ENCODE results near the gene LGALSL.

The LGALSL gene

DNA sequence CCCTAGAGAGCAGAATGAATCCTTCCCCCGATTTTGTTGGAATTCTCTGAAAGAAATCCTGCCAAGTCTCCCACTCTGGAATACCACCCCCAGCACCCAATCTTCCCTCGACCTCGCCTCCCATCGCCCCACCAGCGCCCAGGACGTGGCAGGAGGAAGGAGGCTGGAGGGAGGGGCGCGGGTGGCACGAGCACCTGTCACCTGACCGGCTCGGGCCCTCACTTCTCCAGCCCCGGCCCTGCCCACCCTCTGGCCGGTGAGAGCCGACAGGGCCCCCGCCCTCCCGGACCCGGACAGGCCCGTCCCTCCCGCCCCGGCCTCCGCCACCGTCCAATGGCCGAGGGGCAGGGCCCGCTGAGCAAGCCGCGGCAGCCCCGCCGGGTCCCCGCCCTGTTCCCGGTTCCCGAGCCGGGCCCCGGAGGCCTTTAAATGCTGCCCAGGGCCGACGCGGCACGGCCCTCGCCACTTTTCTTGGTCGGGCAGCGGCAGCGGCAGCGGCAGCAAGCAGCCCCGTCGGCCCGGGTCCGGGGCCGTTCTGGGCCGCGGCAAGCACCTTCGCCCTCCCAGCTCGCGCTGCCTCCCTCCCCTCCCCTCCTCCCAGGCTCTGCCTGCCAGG is at the start of gene LGALSL:
TSS of gene LGALSL (plus strand) at position 393 of the 616 bp plus-strand sequence. CDS start 384 bp downstream, outside the sequence.
- no peak for DNase-seq

DNA sequence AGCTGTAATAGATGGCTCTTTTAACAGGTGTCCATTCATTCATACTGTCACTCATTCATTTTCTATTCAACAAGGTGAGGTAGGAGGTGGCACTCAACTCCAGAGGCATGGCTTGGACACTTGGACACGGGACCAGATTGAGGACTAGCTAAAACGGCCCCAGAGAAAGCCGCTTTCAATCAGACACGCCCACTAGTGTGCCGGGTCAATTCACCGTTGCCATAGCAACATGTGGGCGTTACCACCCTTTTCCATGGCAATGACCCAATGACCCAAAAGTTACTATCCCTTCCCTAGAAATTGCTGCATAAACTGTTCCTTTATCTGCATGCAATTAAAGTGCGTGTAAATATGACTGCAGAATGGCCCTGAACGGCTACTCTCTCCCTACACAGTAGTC is 49.2 kb upstream of the LGALSL start:
- DNase-seq = no peak

DNA sequence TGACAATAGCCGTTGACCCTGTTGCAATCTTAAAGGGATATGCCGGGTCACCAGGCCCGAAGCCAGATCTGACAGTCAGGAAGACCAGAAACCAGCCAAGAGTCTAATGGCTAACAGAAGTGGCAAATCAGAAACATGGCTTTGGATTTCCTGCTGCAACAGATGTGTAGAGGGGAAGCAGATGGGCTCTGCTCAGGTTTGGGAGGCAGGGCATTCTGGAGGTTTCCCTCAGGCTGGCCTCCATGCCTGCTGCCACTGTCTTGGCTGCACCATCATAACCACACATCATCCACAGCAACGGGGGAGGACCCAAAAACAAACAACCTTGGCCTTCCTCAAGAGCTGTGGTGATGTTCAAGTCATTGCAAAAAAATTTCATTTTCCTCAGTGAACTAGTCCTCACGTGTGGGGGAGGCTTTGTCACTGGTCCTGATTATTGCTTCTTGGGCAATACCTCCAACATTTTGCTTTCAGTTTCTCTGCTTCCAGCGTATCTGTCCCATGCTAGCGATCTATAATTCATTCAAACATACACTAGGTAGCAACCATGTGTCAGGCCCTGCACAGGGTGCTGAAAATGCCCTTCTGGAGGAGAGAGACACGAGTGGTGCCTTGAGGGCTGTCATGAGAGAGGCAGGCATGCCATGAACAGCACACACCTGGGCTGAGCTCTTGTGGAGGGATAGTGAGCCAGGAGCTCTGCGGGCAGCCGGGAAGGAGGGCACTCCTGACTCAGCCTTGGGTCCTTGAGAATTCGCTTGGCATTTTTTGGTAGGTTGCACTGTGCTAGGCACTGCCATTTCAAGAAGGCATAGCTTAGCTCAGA is 48.2 kb upstream of the LGALSL start:
- no peak for DNase-seq

DNA sequence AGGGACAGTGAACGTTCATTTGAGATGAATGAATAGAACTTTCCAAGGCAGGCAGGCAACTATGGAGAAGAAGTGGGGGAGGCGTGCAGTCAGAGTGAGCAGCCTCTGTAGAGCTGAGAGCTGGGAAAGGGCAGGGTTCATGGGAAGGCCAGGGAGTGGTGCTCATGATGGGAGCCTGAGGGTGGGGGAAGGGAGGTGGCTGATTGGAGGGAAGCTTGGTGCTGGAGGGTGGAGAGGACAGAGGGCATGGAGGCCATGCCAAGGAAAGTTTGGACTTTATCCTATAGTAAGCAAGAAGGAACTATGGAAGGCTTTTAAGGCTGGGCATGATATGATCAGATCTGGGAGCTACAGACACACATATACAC is 47.6 kb upstream of the LGALSL start:
- no peak for DNase-seq

DNA sequence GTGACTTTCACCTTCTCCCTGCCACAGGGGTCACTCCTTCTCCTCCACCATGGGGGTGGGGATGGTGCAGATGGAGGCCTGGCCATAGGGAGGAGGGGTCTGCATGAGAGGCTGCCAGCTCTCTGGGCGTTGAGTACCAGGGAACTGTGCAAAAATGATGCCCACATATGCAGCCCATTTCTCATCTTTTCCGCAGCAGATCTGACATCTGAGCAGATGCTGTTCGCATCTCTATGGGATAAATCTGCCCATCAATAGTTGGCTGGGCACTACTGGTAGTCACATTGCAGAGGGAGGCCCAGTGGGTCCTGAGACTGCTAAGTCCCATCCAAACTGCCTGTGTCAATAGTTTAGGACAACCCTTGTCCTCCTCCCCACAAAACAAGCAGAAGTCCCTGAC is 45.9 kb upstream of the LGALSL start:
- no peak for DNase-seq

DNA sequence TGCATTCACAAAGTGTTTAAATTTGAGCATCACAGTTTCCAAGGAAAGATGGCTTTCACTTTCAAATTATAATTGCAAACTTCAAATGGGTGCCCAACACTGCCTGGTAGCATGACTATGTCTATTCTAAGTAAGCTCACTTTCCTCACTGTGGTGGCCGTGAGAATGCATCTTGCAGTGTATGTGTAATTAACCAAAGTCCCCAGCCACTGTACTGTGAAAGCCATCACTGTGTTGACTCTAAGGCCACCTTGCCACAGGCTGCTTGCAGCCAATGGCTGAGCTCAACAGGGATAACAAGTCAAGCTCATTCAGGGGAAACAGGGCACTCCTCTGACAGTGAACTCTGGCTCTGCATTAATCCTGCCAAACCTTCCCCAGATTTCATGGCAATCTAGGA is 43.3 kb upstream of the LGALSL start:
- no peak for DNase-seq

DNA sequence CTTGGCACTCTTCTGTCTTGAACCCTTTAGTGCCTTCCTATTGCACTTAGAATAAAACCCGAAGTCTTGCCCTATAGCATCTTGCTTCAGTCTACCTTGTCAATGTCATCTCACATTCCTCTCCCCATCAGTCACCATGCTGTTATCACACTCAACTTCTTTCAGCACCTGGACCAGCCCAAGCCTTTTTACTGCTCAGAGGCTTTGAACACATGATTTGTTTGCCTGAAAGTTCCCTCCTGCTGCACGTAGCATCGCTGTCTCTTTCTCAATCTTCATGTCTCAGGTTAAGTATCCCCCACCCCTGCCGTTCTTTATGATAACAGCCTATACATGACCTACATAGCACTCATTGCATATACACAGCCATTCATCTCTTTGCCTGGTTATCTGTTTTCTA is 41.3 kb upstream of the LGALSL start:
- no peak for DNase-seq

DNA sequence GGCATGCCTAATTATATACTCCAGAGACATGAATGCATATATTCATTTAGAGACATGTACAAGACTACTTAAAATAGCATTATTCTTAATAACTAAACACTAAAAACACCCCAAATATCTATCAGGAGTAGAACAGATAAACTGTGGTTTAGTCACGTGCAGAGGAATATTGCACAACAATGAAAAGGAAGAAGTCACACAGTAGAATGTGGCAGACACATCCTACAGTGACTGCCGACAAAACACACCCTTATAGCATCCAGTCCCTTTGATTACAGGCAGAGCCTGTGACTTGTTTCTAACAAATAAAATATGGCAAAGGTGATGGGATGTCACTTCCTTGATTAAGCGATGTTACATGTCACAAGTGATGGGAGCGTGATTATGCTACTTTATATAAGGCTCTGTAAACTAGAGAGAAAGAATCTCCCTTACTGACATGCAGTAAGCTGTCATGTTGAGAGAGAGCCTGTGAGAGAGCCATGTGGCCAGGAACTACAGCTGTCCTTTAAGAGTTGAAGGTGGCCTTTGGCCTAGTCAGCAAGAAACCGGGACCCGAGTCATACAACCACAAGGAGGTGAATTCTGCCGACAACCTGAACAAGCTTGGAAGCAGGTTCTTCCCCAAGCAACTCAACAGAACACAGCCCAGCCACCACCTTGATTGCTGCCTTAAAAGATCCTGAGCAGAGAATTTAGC is 39.1 kb upstream of the LGALSL start:
- no peak for DNase-seq

DNA sequence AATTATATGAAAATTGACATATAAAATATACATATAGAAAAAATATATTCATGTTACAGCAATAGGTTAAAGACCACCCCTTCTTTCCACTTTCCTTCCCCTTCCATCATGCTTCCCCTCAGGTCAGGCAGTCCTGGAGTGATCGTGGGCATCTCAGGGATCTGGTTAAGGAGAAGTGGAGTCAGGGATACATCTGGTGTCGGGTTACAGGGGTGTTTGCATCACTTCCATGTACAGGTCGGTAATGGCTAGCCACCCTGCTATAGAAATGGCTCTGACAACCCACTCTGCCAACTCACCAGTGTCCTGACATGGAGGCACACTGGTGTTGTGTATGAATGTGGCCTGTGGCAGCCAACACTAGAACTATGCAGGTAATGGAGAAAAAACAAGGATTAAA is 36.3 kb upstream of the LGALSL start:
- DNase-seq = no peak

DNA sequence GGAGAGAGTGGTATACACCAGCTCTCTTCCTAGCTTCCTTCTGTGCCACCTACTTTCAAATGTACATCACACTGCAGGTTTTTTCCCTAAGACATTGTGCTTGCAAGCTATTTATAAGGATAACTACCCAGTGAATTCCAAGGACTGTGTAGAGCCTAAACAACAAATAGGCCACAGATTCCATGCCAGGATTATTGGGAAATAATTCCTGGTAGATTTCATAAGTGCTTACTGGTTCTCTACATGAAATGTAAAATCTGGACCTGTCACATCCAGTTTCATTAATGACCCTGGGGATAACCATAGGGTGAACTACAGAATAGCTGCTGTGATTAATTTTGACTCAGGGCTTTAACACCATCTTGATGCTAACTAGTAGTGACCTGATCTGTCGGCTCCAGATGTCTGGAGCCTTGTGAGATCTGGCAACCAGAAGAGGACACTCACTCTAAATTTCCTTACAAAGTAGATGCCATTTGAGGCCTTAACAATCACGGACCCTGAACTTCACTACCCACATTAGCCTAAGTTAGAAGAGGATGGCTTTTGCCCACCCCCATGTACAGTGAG is 34.3 kb upstream of the LGALSL start:
- DNase-seq = no peak

DNA sequence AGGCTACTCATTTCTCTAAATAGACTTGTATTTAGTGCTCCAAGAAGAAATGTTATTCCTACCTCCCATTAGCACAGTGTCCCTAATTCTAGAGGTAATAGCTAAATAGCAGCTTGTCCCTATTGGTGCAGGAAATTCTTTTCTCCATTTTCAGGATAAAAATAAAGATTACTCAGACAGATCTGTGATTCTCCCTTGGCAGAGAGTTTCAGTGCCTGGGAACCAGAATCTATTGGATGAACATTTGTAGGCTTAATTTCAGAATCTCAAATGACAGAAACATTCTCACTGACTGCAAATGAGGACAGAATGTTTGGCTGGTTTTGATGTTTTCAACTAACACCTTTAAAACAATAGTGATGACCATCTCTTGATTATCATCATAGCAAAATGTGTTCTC is 33.3 kb upstream of the LGALSL start:
- DNase-seq = no peak

DNA sequence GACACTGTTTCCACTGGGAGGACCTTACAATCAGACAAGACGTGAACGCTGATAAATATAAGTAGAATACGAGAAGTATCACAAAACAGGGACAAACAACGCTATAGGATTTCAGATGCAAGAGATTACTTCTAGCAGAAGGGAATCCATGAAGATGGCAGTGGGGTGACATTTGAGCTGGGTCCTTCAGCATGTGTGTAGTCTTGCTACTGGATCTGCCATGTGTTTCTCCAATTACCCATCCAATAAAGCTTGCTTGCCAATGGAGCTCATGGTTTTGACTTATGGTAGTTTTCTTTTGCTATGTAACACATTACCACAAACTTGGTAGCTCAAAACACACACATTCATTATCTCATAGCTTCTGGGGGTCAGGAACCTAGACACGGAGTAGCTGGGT is 32.8 kb upstream of the LGALSL start:
- DNase-seq = no peak

DNA sequence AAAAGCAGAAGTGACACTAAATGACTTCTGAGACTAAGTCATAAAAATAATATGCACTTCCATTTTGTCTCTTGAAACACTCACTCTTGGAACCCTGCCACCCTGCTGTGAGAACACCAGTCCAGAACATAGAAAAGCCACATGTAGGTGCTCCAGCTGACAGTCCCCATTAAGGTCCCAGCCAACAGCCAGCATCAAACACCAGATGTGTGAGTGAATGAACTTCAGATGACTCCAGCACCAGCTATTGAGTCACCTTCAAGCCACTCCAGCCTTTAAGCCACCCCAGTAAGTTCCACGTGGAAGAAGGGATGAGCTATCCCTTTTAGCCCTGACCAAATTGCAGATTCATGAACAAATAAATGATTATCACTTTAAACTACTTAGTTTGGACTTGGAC is 31.5 kb upstream of the LGALSL start:
- DNase-seq = no peak

DNA sequence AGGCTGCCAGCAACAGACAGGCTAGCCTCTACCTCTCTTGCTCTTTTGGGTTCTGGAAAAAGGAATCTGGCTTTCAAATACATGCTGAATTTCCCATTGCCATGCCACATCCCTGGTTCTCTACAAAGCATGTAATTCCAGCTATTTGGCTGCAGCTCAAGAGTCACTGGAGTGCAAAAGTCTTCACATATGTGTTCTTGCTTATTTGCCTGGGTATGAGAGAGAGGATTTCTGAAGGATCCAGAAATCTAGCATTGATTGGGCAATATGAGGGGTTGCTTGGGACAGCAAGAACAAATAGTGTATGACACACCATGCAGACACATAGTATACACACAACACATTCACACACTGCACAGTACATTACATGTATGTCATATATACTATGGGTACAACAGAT is 30.7 kb upstream of the LGALSL start:
- no peak for DNase-seq

DNA sequence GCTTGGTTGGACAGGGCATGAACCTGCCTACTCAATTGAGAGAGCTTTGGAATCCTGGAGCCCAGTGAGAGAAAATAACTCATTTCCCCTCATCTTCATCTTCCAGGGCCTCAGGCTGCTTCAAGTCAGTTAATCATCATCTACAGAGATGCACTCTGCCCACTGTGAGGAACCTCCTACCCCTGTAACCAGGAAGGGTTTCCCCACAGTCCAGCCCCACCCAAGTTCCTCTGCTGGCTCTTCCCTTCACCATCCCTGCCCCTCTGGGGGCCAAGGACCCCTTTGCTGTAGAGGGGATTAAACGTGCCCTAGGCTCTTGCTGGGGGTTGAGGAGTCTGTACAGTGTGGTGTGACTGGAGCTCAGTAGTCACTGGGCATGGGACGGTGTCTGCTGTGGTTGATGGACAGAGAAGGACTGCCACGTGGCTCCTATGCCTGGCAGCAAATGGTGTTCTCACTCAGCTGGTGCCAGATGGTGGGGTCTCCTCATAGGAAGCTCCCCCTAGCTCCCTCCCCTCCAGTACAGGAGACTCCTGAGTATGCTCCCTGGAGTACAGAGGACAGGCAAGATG is 29.5 kb upstream of the LGALSL start:
- no peak for DNase-seq

DNA sequence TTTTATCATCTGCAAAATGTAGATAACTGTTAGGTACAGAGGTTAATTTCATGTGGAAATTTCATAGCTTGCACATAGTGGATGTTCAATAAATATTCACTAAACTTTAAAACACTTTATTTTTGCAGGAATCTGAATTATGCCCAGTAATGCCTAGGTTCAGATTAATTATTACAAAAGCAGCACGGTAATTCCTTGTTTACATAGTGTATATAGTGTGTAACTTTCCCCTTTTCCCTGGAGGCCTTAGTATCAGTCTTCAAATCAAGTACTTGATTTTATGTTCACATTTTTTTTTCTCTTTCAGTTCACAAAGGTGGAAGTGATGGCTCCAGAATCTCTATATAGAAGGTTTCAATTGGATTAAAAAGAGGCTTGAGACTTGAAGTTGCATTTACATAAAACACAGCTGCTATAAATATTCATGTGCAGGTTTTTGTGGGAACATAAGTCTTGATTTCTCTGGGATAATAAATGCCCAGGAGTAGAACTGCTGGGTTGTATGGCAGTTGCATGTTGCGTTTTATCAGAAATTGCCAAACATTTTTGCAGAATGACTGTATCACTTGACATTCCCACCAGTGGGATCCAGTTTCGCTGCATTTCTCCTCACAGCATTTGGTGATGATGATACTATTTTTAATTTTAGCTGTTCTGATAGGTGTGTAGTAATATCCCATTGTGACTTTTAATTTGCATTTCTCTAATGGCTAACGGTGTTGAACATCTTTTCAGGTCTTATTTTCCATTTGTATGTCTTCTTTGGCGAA is 27.6 kb upstream of the LGALSL start:
- DNase-seq = no peak

DNA sequence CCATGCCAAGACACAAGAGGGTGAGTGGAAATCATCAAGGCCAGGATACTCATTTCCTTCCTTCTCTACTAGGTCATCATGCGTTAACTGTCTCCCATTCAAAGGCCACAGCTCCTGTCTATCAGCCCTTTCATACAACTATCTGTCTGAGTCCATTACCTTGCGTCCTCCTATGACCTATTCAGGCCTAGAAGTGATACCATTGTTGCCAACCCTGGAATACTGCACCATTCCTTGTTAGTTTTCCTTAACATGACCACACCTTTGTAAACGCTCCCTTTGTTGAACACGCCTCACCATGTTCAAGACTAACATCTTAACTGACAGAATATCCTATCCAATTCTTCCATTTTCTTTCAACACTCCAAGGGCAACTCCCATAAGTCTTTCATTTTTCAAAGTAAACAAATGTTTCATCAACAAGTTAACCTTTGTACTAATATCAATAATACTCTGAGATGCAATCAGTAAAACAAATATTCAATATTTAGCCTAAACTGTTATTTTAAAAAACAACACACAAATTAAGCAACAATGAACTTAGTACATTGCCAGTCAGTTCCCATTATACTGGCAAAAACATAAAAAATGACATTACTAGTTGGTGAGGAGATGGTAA is 19.8 kb upstream of the LGALSL start:
- DNase-seq = no peak

DNA sequence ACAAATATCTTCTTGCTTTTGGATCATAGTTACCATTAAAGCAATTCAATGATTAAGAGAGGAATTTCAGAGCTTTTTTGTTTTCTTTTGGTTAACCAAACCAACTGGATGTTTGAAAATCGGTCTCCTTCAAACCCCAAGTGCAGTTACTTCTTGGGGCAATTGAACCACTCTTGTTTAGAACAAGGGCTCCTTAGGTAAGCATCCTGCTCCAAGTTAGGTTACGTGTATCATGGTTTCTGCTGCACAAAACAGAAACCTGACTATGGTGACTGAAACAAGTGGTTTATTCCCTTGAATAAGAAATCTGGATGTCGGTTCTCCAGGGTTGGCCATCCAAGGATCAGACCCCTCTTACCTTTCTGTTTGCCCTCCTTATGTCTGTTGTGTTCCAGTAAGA is 16.1 kb upstream of the LGALSL start:
- no peak for DNase-seq

DNA sequence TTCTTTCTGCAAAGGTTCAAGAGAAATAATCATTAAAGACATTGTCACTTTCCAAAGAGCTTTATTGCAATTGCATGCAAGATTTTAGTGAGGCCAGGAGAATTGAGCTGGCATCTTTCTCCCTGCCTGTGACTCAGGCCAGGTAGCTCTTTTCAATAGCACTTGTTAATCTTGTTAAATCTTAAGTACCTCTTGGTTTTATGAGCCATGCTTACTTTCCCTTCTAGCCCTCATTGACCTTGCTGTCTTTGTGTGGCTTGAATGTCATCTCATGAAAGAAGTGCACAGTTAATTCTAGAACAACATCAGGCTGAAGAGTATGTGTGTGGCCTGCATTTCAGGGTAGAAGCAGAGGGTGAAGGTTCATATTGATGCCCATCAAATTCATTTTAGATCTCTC is 14.8 kb upstream of the LGALSL start:
- DNase-seq = no peak

DNA sequence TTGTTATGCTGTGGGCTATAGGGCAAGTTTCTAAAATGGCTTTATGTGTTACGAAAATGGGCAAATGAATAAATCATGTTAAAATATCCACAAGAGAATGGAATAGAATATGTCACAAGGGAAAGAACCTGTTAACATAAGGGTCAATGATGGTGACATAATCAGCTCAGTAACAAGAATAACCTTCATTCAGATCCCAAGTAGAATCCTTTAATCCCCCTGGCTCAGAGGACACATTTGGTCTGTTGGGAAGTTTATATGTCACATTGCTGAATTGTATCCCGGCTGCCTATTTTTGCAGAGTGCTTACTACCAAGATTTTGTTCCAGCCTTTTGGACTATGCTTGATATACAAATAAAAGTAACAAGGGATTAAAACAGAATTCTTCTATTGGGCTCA is 13.1 kb upstream of the LGALSL start:
- DNase-seq = no peak

DNA sequence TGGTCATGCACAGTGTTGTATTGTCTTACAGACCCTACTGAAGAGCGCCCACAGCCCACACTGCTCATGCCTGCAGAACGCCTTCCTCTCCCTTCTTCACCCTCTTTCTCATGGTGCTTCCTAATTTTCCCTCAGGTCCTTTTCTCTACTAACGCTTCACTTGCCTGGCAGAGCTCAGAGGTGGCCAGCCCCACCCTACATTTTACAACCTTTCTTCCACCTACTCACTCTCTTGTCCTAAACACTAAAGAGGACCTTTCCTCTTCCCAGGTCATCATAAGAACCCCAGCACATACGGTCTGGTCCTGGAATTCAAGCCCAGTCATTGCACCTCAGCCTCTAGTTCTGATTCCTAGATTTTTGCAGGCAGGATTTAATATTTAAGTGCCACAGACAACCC is 11.7 kb upstream of the LGALSL start:
- DNase-seq = no peak

DNA sequence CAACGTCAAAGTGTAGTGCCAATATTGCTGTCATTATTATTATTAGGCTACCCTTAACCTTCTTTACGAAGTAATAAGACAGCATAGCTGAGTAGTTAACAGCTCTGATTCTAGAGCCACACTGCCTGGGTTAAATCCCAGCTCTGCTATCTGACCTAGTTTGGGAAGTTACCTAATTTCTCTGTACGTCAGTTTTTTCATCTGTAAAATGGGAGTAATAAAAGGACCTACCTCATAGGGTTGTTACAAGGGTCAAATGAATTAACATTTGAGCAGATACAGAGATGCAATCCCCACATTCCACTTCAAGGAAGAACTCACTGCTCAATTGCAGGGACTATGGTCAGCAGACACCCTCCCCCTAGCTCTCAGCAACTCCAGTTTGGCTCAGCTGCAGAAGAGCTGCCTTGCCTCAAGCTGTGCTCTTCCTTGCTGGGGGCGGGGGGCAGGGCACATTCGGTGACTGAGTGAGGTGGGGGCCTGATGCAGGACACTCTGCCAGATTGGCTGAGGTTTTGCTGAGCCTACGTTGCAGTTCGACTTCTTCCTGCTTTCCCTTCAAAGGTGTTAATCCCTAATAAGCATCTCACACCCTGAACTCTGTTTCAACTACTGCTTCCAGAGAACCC is 11.0 kb upstream of the LGALSL start:
- DNase-seq = no peak
